Left cardiac atrium (tissue), 4 donors: ENCODE data around the gene TIMM44. TPM values are rescaled to one million over a fixed set of nuclear protein-coding genes. Genes with fewer than 3 reads are reported as not detected.
"Not testable (repeated sequence)": the region's sequence is repeated elsewhere in the genome, so short reads cannot be mapped to it uniquely, and the experiment has no call there.

Experiments
- ATAC-seq, 2 donors: fragments of 200-7000 bp; cut with Tn5 transposase; one replicate each; pipeline ENCODE4 v1.9.1; 2020; ENCODE audit warnings: mild to moderate bottlenecking in 2 of 2, moderate library complexity in 2 of 2
- DNase-seq: peaks from one replicate; pipeline ENCODE4 v3.0.0-alpha.2; 2020
- intact Hi-C, 2 donors: fragments of 100-400 bp; cut with DNase I; formaldehyde crosslinking; loops; one replicate each; pipeline versions ENCODE4 v1.14.1 to v1.15.1; 2022 to 2023
- total RNA-seq, 2 donors: library from RNA; stranded (reverse); fragmentation: NEBNext Ultra II Directional; extraction: Animal tissue kit (Norgen Biotek cat#: 25700); gene quantifications; one replicate each; pipeline ENCODE4 v1.2.1, GENCODE V29; 2021
- donor health status: DM: no; HTN: yes; CAD: no.
- donor health status: DM: no; HTN: yes; CAD: no; lungs with severe emphysema.
- donor health status: DM: yes; HTN: yes; CAD: no.
- donor health status: Dilated cardiomyopathy.

Gene TIMM44
- total RNA-seq, 2 donors from 2014 or later: 70.6 to 73.8 TPM

DNA sequence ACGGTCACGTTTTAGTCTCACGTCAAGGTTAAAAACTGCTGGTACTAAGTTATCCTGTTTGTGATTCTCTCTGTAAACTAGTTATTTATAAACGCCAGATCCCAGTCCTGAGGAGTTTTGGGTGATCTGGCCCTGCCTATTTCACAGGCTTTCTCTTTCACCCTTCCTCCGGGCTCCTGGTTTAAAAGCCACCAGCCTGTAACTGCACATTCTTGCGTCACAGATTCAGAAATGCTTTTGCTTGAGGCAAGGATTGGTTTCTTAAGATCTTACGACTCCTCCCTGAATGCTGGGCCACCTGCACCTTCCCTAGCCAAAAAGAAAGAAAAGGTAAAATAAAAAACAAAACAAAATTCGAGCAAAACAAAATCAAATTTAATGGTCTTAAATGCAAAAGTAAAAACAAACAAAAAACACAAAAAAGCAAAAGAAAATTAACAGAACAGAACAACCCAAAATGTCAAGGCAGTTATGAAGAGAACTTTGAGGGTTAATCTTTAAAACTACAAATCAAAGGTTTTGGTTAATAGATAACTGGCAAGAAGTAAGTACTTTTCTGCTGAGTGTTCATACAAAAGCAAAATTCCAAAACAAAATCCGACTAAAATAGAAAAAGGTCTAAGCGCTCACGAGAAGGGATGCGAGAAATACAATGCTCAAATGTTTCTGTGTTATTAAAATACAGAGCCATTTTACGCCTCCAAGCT, 18.6 kb upstream of the TIMM44 start:
- DNase-seq (no peak), ATAC-seq (no peak)
- intact Hi-C loops: no loop called here

GRCh38 chr19:7961082-7961481, 17.6 kb upstream of the TIMM44 start:
- ATAC-seq, intact Hi-C loops, DNase-seq: not testable (repeated sequence)

DNA sequence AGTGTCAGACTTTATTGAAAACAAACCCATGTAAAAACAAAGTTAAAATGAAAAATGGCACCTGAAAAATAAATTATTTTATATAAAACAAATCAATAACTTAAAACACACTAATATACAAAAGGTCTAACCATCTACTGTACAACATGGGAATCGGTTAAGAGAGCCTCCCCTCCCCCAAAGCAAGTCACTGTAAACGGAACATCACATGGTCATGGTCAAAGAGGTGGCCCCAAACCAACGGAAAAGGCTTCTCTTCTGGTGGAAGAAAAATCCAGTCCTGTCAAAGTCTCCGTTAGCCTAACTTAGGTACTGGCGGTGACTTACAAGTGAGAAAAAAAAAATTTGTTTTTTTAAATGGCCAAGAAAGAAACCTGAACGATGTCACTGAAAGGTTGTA, 15.7 kb upstream of the TIMM44 start:
- intact Hi-C loops: loop anchor here in 1 of 2 donors (10.0 kb wide), 1 partner anchor 196 kb away; no protein-coding TSS in a partner anchor

DNA sequence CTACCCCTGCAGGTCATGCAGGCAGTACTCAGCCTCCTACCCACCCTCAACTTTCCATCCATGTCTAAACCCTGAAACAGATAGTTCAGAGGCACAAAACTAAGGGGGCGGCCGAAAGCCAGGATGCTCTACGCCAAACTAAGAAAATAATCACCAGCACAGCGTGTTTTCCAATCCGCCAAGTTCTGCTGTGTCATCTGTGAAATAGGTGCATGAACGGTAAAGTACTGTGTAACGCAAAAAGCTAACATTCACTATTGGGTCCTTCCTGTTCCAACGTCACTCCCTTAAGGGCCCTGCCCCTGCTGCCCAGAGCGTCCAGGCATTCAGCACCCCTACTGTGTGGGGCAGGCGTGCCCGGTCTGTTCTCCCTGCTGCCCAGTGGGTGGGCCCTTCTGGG, 12.2 kb upstream of the TIMM44 start:
- intact Hi-C loops: loop anchor here in 1 of 2 donors (10.0 kb wide), 1 partner anchor 199 kb away; no protein-coding TSS in a partner anchor
- DNase-seq (no peak), ATAC-seq (no peak)

More for the DNA sequence above, 15.7 kb upstream of the TIMM44 start:
- ATAC-seq: no peak
- DNase-seq: no peak

DNA sequence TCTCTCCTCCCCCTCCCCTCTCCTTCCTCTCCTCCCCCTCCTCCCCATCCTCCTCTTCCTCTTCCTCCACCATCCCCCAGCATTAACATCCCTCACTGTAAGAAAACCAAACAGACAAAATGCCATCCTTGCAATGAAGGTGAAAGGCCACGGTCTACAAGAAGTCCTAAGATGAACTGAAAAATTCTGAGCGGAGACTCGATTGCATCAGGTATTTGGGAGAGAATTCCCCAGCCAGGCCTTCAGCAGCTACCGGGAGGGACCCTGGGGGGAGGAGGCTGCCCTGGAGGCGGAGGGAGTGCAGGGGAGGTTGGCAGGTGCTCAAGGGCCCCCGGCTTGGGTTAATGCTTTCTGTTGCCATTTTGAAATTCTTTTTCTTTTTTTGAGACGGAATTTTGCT, 10.1 kb upstream of the TIMM44 start:
- intact Hi-C loops: loop anchor here in 1 of 2 donors (10.0 kb wide), 1 partner anchor 201 kb away; no protein-coding TSS in a partner anchor
- DNase-seq (no peak), ATAC-seq (no peak)

DNA sequence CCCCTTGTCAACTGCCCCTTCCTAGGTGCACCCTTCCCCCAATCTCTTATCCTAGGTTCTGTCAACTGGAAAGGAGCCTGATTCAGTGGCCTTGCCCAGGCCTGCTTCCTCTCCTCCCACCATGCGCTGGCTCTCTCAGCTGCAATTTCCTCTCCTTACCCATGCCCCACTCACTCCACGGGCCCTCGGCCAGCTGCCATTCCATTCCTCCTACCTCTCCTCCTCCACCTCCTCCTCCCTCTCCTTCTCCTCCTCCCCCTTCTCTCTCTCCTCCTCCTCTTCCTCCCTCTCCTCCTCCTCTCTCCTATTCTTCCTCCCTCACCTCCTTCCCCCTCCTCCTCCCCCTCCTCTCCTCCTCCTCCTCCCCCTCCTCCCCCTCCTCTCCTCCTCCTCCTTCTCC, 9.6 kb upstream of the TIMM44 start:
- ATAC-seq: peak in 1 of 2 donors; percentile 52
- DNase-seq: no peak
- intact Hi-C loops: loop anchor here in 1 of 2 donors (10.0 kb wide), 1 partner anchor 202 kb away; no protein-coding TSS in a partner anchor

DNA sequence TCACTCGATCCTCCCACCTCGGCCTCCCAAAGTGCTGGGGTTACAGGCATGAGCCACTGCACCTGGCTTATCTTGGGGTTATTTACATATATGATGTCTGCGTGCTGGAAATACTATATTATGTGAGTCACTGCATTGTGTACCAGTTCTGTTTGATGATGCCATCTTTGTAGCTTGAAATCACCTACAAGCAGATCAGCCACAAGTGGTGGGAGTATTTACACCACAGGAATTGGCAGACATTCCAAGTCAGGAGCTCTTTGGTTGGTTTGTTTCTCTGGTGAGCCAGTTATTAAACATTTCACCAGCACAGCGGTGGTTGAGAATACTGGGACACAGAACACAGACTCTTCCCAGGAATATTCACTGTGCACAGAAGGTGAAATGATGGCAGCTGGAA, 4.5 kb upstream of the TIMM44 start:
- ATAC-seq (no peak), DNase-seq (no peak)
- intact Hi-C loops: loop anchor here in 1 of 2 donors (10.0 kb wide), 2 partner anchors 57 to 307 kb away; partner anchors contain the start of gene ELAVL1

DNA sequence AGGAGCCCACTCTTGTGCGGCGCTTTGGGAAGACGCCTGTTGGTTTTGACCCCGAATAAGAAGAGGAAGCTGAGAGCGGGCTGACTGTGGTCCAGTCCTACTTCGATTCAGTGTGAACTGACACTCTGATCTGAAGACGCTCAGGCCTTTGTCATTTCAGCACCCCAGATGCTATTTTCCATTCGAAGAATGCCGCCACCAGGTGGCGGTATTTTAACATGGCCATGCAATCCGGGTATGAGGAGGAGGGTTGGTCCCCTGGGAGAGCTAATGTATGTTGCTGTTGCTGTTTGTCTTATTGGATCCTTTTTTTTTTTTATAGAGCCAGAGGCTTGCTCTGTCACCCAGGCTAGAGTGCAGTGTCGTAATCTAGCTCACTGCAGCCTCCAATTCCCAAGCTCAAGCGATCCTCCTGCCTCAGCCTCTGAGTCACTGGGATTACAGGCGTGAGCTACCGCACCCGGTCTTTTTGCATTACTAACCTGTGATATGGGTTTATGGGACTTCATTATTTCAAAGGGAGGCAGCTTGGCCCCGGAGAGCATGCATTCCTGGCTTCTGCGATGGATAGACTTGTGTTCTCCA, 803 bp upstream of the TIMM44 start:
- intact Hi-C loops: loop anchor here (2.0 to 10.0 kb wide), 4 partner anchors 58 to 311 kb away; partner anchors contain the start of gene ELAVL1 (in 1 of the 2)
- DNase-seq: peak; percentile 91
- peak; percentile 53 to 73 for ATAC-seq

DNA sequence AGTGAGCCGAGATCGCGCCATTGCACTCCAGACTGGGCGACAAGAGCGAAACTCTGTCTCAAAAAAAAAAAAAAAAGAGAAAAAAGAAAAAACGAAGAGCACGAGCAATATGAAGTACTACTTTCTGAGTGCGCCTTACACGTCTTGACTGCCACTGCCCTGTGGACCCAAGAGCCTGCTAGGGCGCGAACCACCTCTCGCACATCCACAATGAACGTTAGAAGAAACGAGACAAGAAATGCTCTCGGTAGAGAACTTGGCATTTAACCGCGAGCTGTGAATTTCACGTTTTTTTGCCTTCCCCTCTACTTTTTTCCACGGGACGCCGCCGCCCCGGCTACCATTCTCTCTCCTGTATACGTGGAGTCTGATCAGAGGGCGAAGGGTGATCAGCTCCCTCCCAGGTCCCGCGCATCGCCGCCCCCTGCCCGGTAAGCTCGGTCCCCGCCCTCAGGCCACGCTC, 454 bp downstream of the TIMM44 start:
- ATAC-seq (peak in 1 of 2 donors; percentile 23), DNase-seq (no peak)
- intact Hi-C loops: loop anchor here (5.0 to 10.0 kb wide), 3 partner anchors 59 to 312 kb away; partner anchors contain the start of gene ELAVL1 (in 1 of the 2)

- DNase-seq (no peak), ATAC-seq (no peak)
- intact Hi-C loops: loop anchor here (5.0 to 10.0 kb wide), 3 partner anchors 60 to 313 kb away; partner anchors contain the start of gene ELAVL1 (in 1 of the 2)
Observed at GRCh38 chr19:7941895-7942596, 1.4 kb downstream of the TIMM44 start.

- ATAC-seq (no peak), DNase-seq (no peak)
- intact Hi-C loops: loop anchor here (5.0 to 10.0 kb wide), 3 partner anchors 61 to 314 kb away; partner anchors contain the start of gene ELAVL1 (in 1 of the 2)
Observed at GRCh38 chr19:7940841-7941240, 2.6 kb downstream of the TIMM44 start.

- ATAC-seq (no peak), DNase-seq (no peak)
- intact Hi-C loops: no loop called here
Observed at GRCh38 chr19:7934766-7935165, 8.7 kb downstream of the TIMM44 start.

DNA sequence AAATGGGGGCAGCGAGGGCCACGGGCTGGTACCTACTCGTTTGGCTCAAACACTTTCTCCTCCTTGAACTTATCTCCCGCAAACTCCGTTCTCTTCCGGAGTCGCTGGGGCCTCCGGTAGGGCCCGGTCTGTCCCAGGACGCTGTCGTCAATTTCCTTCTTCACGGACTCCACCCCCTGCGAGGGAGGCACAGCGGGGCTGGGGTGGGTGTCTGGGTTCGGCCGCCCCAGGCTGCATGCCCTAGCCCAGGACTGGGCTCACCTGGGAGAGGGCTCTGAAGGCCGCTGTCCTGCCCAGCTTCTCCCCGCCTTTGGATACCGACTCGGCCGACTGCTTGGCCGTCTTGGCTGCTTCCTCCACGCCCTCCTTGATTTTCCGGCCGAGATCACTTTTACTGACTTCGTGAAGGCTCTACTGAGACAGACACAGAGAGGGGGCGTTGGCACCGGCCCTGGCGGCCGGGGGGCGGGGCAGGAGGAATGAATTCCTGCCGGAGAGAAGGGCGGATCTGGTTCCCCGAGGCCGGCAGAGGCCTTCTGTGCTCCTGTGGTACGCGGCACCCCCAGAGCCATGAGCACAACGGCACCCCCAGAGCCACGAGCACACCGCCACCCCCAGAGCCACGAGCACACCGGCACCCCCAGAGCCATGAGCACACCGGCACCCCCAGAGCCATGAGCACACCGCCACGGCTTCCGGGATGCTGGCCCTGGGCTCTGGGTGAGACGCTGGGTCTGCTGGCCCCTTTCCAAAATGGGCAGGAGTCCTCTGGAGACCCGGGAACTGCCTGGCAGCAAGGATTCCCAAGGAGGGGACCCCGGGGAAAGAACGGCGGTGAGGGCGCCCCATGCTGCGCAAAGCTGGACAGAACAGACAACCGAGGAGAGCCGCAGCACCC, 9.4 kb downstream of the TIMM44 start:
- intact Hi-C loops: no loop called here
- DNase-seq (peak; percentile 33), ATAC-seq (no peak)

DNA sequence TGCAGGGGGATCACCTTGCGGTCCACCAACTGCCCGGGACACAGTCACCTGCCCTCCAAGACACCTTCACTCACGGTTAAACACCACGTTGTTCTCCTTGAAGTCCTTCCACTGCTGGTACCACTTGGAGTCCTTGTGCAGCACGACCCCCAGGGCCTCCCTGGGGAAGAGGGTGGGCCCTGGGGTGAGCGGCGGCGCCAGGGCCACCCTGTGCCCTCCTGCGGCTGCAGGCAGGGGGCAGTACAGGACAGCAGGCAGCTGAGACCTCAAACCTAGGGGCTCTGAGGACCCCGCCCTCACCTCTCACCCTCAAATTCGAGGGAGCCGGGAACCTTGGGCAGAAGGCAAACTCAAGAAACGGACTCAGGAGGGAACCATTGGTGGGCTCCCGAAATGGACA, 10.1 kb downstream of the TIMM44 start:
- intact Hi-C loops: no loop called here
- DNase-seq: no peak
- ATAC-seq: no peak

DNA sequence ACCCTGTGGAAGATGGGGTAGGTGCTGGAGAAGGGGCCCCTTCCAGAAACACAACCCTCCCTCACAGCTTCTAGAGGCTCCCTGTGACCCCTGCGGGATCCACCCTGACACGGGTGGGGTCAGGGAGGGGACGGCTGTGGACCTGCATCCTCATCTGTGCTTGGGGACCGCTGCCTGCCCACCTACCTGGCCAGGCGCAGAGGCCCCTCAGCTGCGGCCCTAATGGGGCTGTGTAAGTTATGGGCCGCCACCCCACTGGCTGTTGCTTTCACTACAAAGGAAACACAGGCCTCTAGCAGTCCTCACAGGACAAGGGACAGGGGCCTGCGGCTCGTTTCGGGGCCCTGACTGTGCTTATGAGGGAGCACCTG, 10.6 kb downstream of the TIMM44 start:
- ATAC-seq: no peak
- intact Hi-C loops: no loop called here

GRCh38 chr19:7932276-7932929, 11.1 kb downstream of the TIMM44 start:
- intact Hi-C loops: no loop called here
- ATAC-seq (no peak), DNase-seq (peak; percentile 22)

More for the DNA sequence above, 10.6 kb downstream of the TIMM44 start:
- no peak for DNase-seq

- intact Hi-C loops: no loop called here
- no peak for ATAC-seq
- DNase-seq: peak; percentile 26
Observed at GRCh38 chr19:7931221-7932061, 12.0 kb downstream of the TIMM44 start.
